HepG2 (cell line): ENCODE data around the gene GBA2.

Source experiments
- NR2F6 ChIP-seq, 2 experiments: IDR thresholded peaks; 2 replicates each; pipeline ENCODE4 v1.6.1; 2016; ENCODE audit warnings: antibody characterized with exemption in 1 of 2, mild to moderate bottlenecking in 1 of 2
- ZNF569 ChIP-seq: sonication (generic); formaldehyde crosslinking; IDR thresholded peaks from 2 replicates; pipeline ENCODE4 v1.5.0; 2020; ENCODE audit warnings: mild to moderate bottlenecking, missing genetic modification reagents, moderate library complexity, borderline replicate concordance
- TF ChIP-seq, protein P1 (sequence below), 2 experiments: IDR thresholded peaks; 2 replicates each; pipeline ENCODE4 v1.6.1; 2011 to 2012; ENCODE audit warnings: low read length in 2 of 2, borderline replicate concordance in 1 of 2, low read depth in 1 of 2, mild to moderate bottlenecking in 1 of 2, moderate library complexity in 1 of 2
- TF ChIP-seq, protein P2 (sequence below): sonication (generic); formaldehyde crosslinking; IDR thresholded peaks from 2 replicates; pipeline ENCODE4 v1.4.0; 2020; ENCODE audit warnings: mild to moderate bottlenecking, missing genetic modification reagents

GRCh38 chr9:35688558-35689541 lies 60.2 kb downstream of the GBA2 start:
- TF ChIP-seq, protein P1, sequence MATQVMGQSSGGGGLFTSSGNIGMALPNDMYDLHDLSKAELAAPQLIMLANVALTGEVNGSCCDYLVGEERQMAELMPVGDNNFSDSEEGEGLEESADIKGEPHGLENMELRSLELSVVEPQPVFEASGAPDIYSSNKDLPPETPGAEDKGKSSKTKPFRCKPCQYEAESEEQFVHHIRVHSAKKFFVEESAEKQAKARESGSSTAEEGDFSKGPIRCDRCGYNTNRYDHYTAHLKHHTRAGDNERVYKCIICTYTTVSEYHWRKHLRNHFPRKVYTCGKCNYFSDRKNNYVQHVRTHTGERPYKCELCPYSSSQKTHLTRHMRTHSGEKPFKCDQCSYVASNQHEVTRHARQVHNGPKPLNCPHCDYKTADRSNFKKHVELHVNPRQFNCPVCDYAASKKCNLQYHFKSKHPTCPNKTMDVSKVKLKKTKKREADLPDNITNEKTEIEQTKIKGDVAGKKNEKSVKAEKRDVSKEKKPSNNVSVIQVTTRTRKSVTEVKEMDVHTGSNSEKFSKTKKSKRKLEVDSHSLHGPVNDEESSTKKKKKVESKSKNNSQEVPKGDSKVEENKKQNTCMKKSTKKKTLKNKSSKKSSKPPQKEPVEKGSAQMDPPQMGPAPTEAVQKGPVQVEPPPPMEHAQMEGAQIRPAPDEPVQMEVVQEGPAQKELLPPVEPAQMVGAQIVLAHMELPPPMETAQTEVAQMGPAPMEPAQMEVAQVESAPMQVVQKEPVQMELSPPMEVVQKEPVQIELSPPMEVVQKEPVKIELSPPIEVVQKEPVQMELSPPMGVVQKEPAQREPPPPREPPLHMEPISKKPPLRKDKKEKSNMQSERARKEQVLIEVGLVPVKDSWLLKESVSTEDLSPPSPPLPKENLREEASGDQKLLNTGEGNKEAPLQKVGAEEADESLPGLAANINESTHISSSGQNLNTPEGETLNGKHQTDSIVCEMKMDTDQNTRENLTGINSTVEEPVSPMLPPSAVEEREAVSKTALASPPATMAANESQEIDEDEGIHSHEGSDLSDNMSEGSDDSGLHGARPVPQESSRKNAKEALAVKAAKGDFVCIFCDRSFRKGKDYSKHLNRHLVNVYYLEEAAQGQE (IDR thresholded peaks at IDR 0.05; ENCODE audit: borderline replicate concordance in 1 of 2, low read depth in 1 of 2, low read length in 2 of 2): no peak
- TF ChIP-seq, protein P2, sequence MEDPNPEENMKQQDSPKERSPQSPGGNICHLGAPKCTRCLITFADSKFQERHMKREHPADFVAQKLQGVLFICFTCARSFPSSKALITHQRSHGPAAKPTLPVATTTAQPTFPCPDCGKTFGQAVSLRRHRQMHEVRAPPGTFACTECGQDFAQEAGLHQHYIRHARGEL (CRISPR knock-in tag): no peak
- TF ChIP-seq ZNF569 (CRISPR knock-in tag) (no peak), NR2F6 (IDR thresholded peaks at IDR 0.05) (peak; percentile 71), NR2F6 (CRISPR knock-in tag; IDR thresholded peaks at IDR 0.05) (peak; percentile 42; the same call in 1 of the 2 replicates)
